ENCODE results near the gene ABCD1.

DNA sequence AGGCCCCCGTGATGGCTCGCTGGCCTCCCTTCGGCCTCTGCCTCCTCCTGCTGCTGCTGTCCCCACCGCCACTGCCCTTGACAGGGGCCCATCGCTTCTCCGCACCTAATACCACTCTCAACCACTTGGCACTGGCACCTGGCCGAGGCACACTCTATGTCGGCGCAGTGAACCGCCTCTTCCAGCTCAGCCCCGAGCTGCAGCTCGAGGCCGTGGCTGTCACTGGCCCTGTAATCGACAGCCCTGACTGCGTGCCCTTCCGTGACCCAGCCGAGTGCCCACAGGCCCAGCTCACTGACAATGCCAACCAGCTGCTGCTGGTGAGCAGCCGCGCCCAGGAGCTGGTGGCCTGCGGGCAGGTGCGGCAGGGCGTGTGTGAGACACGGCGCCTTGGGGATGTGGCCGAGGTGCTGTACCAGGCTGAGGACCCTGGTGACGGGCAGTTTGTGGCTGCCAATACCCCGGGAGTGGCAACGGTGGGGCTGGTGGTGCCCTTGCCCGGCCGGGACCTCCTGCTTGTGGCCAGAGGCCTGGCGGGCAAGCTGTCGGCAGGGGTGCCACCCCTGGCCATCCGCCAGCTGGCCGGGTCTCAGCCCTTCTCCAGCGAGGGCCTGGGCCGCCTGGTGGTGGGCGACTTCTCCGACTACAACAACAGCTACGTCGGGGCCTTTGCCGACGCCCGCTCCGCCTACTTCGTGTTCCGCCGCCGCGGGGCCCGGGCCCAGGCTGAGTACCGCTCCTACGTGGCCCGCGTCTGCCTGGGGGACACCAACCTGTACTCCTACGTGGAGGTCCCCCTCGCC is 42.4 kb downstream of the ABCD1 start:
- TF ChIP-seq CTCF (IDR thresholded peaks at IDR 0.05) (no peak), POLR2A (IDR thresholded peaks at IDR 0.05) (no peak)
